ENCODE results near the gene CTNNBL1.
"Not testable (repeated sequence)": the region's sequence is repeated elsewhere in the genome, so short reads cannot be mapped to it uniquely, and the experiment has no call there.

Gene CTNNBL1

GRCh38 chr20:37679751-37680150, 14.1 kb upstream of the CTNNBL1 start:
- not testable (repeated sequence) for DNase-seq (ENCODE audit: low read depth in 2 of 2)

- no peak for DNase-seq (ENCODE audit: low read depth in 2 of 2)
Observed at GRCh38 chr20:37680420-37680819, 13.4 kb upstream of the CTNNBL1 start.

GRCh38 chr20:37681384-37682112, 12.3 kb upstream of the CTNNBL1 start:
- DNase-seq (ENCODE audit: low read depth in 2 of 2): no peak

GRCh38 chr20:37683146-37683545, 10.7 kb upstream of the CTNNBL1 start:
- DNase-seq (ENCODE audit: low read depth in 2 of 2): not testable (repeated sequence)

GRCh38 chr20:37686762-37687477, 6.9 kb upstream of the CTNNBL1 start:
- DNase-seq (ENCODE audit: low read depth in 2 of 2): no peak

GRCh38 chr20:37687478-37687805, 6.4 kb upstream of the CTNNBL1 start:
- no peak for DNase-seq (ENCODE audit: low read depth in 2 of 2)

GRCh38 chr20:37688093-37688492, 5.7 kb upstream of the CTNNBL1 start:
- no peak for DNase-seq (ENCODE audit: low read depth in 2 of 2)

GRCh38 chr20:37690626-37691369, 3.0 kb upstream of the CTNNBL1 start:
- DNase-seq (ENCODE audit: low read depth in 2 of 2): no peak

- no peak for DNase-seq (ENCODE audit: low read depth in 2 of 2)
Observed at GRCh38 chr20:37692459-37693166, 1.2 kb upstream of the CTNNBL1 start.

GRCh38 chr20:37693242-37693634, 592 bp upstream of the CTNNBL1 start:
- DNase-seq (ENCODE audit: low read depth in 2 of 2): no peak

GRCh38 chr20:37695684-37696342, 2.0 kb downstream of the CTNNBL1 start:
- DNase-seq (ENCODE audit: low read depth in 2 of 2): no peak

- DNase-seq (ENCODE audit: low read depth in 2 of 2): no peak
Observed at GRCh38 chr20:37697314-37697713, 3.5 kb downstream of the CTNNBL1 start.

- no peak for DNase-seq (ENCODE audit: low read depth in 2 of 2)
Observed at GRCh38 chr20:37699202-37699601, 5.4 kb downstream of the CTNNBL1 start.

GRCh38 chr20:37700301-37700700, 6.5 kb downstream of the CTNNBL1 start:
- no peak for DNase-seq (ENCODE audit: low read depth in 2 of 2)

GRCh38 chr20:37701676-37702075, 7.8 kb downstream of the CTNNBL1 start:
- DNase-seq (ENCODE audit: low read depth in 2 of 2): not testable (repeated sequence)

GRCh38 chr20:37702403-37703034, 8.7 kb downstream of the CTNNBL1 start:
- no peak for DNase-seq (ENCODE audit: low read depth in 2 of 2)

GRCh38 chr20:37703035-37703845, 9.4 kb downstream of the CTNNBL1 start:
- DNase-seq (ENCODE audit: low read depth in 2 of 2): no peak

GRCh38 chr20:37704955-37705354, 11.1 kb downstream of the CTNNBL1 start:
- no peak for DNase-seq (ENCODE audit: low read depth in 2 of 2)

GRCh38 chr20:37706298-37706697, 12.5 kb downstream of the CTNNBL1 start:
- DNase-seq (ENCODE audit: low read depth in 2 of 2): no peak

GRCh38 chr20:37711001-37711400, 17.2 kb downstream of the CTNNBL1 start:
- no peak for DNase-seq (ENCODE audit: low read depth in 2 of 2)

Measured in stimulated activated CD4-positive, alpha-beta T cell treated with anti-CD3 and anti-CD28 coated beads, Interleukin-1b, Interleukin-23, amount 100 ng/mL, for 1 hour (primary cell).